DND-41 (cell line): ENCODE results near the gene FNBP1L.

Experiments
- ATAC-seq: fragments of 200-7000 bp; cut with Tn5 transposase; 3 replicates; pipeline ENCODE4 v1.9.1; 2021; ENCODE audit warnings: low read depth; ENCODE audit not compliant: insufficient read depth
- DNase-seq: peaks from one replicate; pipeline ENCODE4 v3.0.0-alpha.2; 2020
- H2AFZ ChIP-seq: 2 replicates; pipeline ENCODE4 v1.6.0; 2012; ENCODE audit warnings: low read depth, low read length
- H3K27ac ChIP-seq: 2 replicates; pipeline ENCODE4 v1.5.1; 2012; ENCODE audit warnings: low read length, inconsistent platforms
- H3K27me3 ChIP-seq: fragments of 200-600 bp; sonication (generic); 2 replicates; pipeline ENCODE4 v1.6.0; 2012; ENCODE audit warnings: low read length, mild to moderate bottlenecking, inconsistent platforms; ENCODE audit not compliant: insufficient read depth, poor library complexity
- H3K36me3 ChIP-seq: 2 replicates; pipeline ENCODE4 v1.5.1; 2012; ENCODE audit warnings: low read length, inconsistent platforms; ENCODE audit not compliant: insufficient read depth
- H3K4me1 ChIP-seq: 2 replicates; pipeline ENCODE4 v1.5.1; 2012; ENCODE audit warnings: mild to moderate bottlenecking, low read length; ENCODE audit not compliant: insufficient read depth
- H3K4me2 ChIP-seq: 2 replicates; pipeline ENCODE4 v1.6.0; 2012; ENCODE audit warnings: mild to moderate bottlenecking, moderate library complexity, low read length, inconsistent platforms; ENCODE audit not compliant: insufficient read depth
- H3K4me3 ChIP-seq, 2 experiments: fragments of 200-600 bp in 1 of 2; shearing (Covaris generic) in 1 of 2; 2 replicates each; pipeline ENCODE4 v1.5.1; 2012 to 2016; ENCODE audit warnings: inconsistent platforms in 2 of 2, low read length in 2 of 2, mild to moderate bottlenecking in 2 of 2, low read depth in 1 of 2, moderate library complexity in 1 of 2
- H3K79me2 ChIP-seq: 2 replicates; pipeline ENCODE4 v1.6.0; 2012; ENCODE audit warnings: low read length, inconsistent platforms; ENCODE audit not compliant: insufficient read depth
- H3K9ac ChIP-seq: 2 replicates; pipeline ENCODE4 v1.6.0; 2012; ENCODE audit warnings: low read depth, mild to moderate bottlenecking, inconsistent platforms, low read length, moderate library complexity
- H3K9me3 ChIP-seq: 2 replicates; pipeline ENCODE4 v1.5.1; 2012; ENCODE audit warnings: low read length, moderate library complexity, mild to moderate bottlenecking, inconsistent platforms; ENCODE audit not compliant: insufficient read depth, severe bottlenecking
- H4K20me1 ChIP-seq: 2 replicates; pipeline ENCODE4 v1.6.0; 2012; ENCODE audit warnings: low read length; ENCODE audit not compliant: insufficient read depth
- CTCF ChIP-seq: IDR thresholded peaks from 2 replicates; pipeline ENCODE4 v1.5.1; 2012; ENCODE audit warnings: borderline replicate concordance, low read length, moderate library complexity, mild to moderate bottlenecking; ENCODE audit not compliant: poor library complexity, severe bottlenecking; ENCODE audit errors: extremely low read depth
- EZH2 ChIP-seq: IDR thresholded peaks from 3 replicates; pipeline ENCODE4 v1.6.1; 2012; ENCODE audit warnings: borderline replicate concordance, low read depth, mild to moderate bottlenecking, moderate library complexity, low read length, inconsistent platforms; ENCODE audit not compliant: severe bottlenecking

FNBP1L gene

GRCh38 chr1:93574991-93575390, 127.1 kb downstream of the FNBP1L start:
- Histone ChIP-seq H3K79me2 (no peaks in the 10 kb centered on the region), H3K4me2 (no peak overlapping the region)
- no peak for ATAC-seq

GRCh38 chr1:93575621-93576284, 127.8 kb downstream of the FNBP1L start:
- no peaks in the 10 kb centered on the region for H3K79me2 ChIP-seq
- DNase-seq, result no peak
- no peak for ATAC-seq
- H3K9me3 ChIP-seq, result no peaks in the 10 kb centered on the region
- no peaks in the 10 kb centered on the region for H3K4me1 ChIP-seq
- no peak overlapping the region for H3K4me3 ChIP-seq
- no peaks in the 10 kb centered on the region for H3K27me3 ChIP-seq
- no peak overlapping the region for H3K9ac ChIP-seq
- no peaks in the 10 kb centered on the region for H4K20me1 ChIP-seq
- no peak overlapping the region for H3K27ac ChIP-seq
- H3K4me2 ChIP-seq, result no peak overlapping the region
- H2AFZ ChIP-seq, result no peak overlapping the region
- H3K36me3 ChIP-seq, result no peaks in the 10 kb centered on the region
- no peak for TF ChIP-seq EZH2
- no peak for TF ChIP-seq CTCF

More at GRCh38 chr1:93574991-93575390, 127.1 kb downstream of the FNBP1L start:
- TF ChIP-seq CTCF (no peak), EZH2 (no peak)
- Histone ChIP-seq H3K4me3 (no peak overlapping the region), H4K20me1 (no peaks in the 10 kb centered on the region), H3K36me3 (no peaks in the 10 kb centered on the region), H3K27me3 (no peaks in the 10 kb centered on the region), H3K4me1 (no peaks in the 10 kb centered on the region), H3K27ac (no peak overlapping the region), H3K9ac (no peak overlapping the region), H3K9me3 (no peaks in the 10 kb centered on the region), H2AFZ (no peak overlapping the region)
- DNase-seq, result no peak

- no peaks in the 10 kb centered on the region for H3K79me2 ChIP-seq
- H3K4me3 ChIP-seq, result no peak overlapping the region
- no peak for DNase-seq
- H3K9ac ChIP-seq, result no peak overlapping the region
- no peaks in the 10 kb centered on the region for H4K20me1 ChIP-seq
- H3K27ac ChIP-seq, result no peak overlapping the region
- no peak overlapping the region for H3K4me2 ChIP-seq
- H3K36me3 ChIP-seq, result no peaks in the 10 kb centered on the region
- no peaks in the 10 kb centered on the region for H3K4me1 ChIP-seq
- no peak overlapping the region for H2AFZ ChIP-seq
- TF ChIP-seq CTCF (no peak), EZH2 (no peak)
- H3K27me3 ChIP-seq, result no peaks in the 10 kb centered on the region
- no peak for ATAC-seq
- no peaks in the 10 kb centered on the region for H3K9me3 ChIP-seq
Measured at GRCh38 chr1:93576346-93576745, 128.4 kb downstream of the FNBP1L start.
